Measurements from ENCODE around the gene GASK1A.

The GASK1A gene

GRCh38 chr3:43087249-43087776, 108.2 kb downstream of the GASK1A start:
- TF ChIP-seq, protein P1, sequence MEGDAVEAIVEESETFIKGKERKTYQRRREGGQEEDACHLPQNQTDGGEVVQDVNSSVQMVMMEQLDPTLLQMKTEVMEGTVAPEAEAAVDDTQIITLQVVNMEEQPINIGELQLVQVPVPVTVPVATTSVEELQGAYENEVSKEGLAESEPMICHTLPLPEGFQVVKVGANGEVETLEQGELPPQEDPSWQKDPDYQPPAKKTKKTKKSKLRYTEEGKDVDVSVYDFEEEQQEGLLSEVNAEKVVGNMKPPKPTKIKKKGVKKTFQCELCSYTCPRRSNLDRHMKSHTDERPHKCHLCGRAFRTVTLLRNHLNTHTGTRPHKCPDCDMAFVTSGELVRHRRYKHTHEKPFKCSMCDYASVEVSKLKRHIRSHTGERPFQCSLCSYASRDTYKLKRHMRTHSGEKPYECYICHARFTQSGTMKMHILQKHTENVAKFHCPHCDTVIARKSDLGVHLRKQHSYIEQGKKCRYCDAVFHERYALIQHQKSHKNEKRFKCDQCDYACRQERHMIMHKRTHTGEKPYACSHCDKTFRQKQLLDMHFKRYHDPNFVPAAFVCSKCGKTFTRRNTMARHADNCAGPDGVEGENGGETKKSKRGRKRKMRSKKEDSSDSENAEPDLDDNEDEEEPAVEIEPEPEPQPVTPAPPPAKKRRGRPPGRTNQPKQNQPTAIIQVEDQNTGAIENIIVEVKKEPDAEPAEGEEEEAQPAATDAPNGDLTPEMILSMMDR (IDR thresholded peaks at IDR 0.05; ENCODE audit: insufficient read depth, low read depth, low read length, missing control alignments) = peak; percentile 10
- no peak for DNase-seq (ENCODE audit: low read depth)
- H3K4me3 ChIP-seq (ENCODE audit: low read length) = no peak overlapping the region

DNA sequence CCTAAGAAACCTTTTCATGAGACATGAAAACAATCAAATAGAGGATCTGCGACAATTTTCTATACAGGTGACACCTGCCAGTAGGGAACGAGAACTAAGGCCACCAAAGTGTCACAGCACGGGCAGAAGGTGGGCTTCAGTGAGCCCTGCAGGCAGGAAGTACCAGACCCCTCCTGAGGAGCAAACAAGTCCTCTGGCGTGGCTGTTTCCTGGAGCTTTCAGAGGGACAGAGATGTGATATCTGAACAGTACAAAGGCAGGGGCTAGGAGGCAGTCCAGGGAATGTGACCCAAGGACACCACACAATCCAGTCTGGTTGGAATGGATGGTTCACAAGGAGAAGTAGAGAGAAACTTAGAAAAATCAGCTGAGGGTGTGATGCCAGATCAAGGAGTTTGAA, 110.0 kb downstream of the GASK1A start:
- DNase-seq (ENCODE audit: low read depth) = no peak
- TF ChIP-seq, protein P1 (IDR thresholded peaks at IDR 0.05; ENCODE audit: insufficient read depth, low read depth, low read length, missing control alignments) = no peak
- no peak overlapping the region for H3K4me3 ChIP-seq (ENCODE audit: low read length)

GRCh38 chr3:43090238-43090637, 111.1 kb downstream of the GASK1A start:
- DNase-seq (ENCODE audit: low read depth) = no peak
- TF ChIP-seq, protein P1 (IDR thresholded peaks at IDR 0.05; ENCODE audit: insufficient read depth, low read depth, low read length, missing control alignments) = no peak
- no peak overlapping the region for H3K4me3 ChIP-seq (ENCODE audit: low read length)

GRCh38 chr3:43091481-43091880, 112.4 kb downstream of the GASK1A start:
- H3K4me3 ChIP-seq (ENCODE audit: low read length) = no peak overlapping the region
- TF ChIP-seq, protein P1 (IDR thresholded peaks at IDR 0.05; ENCODE audit: insufficient read depth, low read depth, low read length, missing control alignments) = no peak
- no peak for DNase-seq (ENCODE audit: low read depth)

- TF ChIP-seq, protein P1 (IDR thresholded peaks at IDR 0.05; ENCODE audit: insufficient read depth, low read depth, low read length, missing control alignments) = no peak
- DNase-seq (ENCODE audit: low read depth) = no peak
- H3K4me3 ChIP-seq (ENCODE audit: low read length) = no peak overlapping the region
Measured at GRCh38 chr3:43093006-43093405, 113.9 kb downstream of the GASK1A start.

DNA sequence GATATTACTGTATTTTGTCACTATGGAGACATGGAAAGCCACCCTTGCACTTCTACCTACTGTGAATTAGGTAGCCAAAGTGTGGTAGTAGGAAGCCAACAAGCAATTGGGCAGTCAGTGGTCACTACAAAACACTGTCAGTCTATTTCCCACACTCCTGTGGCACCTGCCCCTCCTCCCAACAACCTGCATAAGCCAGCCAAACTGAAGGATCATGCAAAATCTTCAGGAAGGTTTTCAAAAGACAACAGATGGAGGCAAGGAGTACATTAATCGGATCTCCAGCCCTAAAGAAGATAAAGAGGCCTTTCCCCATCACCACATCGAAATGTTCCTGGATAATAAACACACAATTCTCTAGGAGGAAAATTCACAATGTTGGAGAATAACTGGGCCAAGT, 114.9 kb downstream of the GASK1A start:
- TF ChIP-seq, protein P1 (IDR thresholded peaks at IDR 0.05; ENCODE audit: insufficient read depth, low read depth, low read length, missing control alignments) = no peak
- no peak overlapping the region for H3K4me3 ChIP-seq (ENCODE audit: low read length)
- no peak for DNase-seq (ENCODE audit: low read depth)

DNA sequence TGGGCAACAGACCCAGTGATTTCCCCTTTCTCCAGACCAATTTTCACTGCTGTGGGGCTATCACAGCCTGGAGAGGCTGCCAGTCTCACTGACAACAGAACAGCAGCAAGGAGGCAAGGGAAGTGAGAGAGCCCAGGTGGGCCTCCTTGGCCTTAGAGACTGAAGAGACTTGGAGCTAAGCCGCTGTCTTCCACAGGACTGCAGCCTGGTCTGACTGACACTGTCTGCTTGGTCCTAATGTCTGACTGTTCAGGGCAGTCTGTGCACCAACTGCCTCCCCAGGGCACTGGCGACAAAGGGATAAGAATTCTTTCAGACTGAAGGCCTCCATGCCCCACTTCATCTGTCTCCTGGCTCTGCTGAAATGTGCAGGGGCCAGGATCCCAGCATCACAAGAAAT, 115.3 kb downstream of the GASK1A start:
- no peak overlapping the region for H3K4me3 ChIP-seq (ENCODE audit: low read length)
- no peak for DNase-seq (ENCODE audit: low read depth)
- TF ChIP-seq, protein P1 (IDR thresholded peaks at IDR 0.05; ENCODE audit: insufficient read depth, low read depth, low read length, missing control alignments) = no peak

Data from epithelial cell of esophagus (primary cell).